H1 (cell line): ENCODE data around the gene RAI14. TPM values are rescaled to one million over a fixed set of nuclear protein-coding genes. Genes with fewer than 3 reads are reported as not detected.
A peak's percentile ranks its signal among the peaks of the same experiment; 100 is the strongest.

ENCODE experiments used
- CTCF ChIA-PET: fragments of 300-600 bp; sonication (Branson Sonifier 250); formaldehyde crosslinking; loops from one replicate; lab custom pipeline; 2021; ENCODE audit not compliant: partially characterized antibody; lab: Charles Lee
- POLR2A ChIA-PET: fragments of 300-600 bp; sonication (Branson Sonifier 250); formaldehyde crosslinking; loops from one replicate; lab custom pipeline; 2021; ENCODE audit warnings: inconsistent platforms; ENCODE audit not compliant: partially characterized antibody; lab: Charles Lee
- DNase-seq, 2 experiments: peaks; one replicate each; pipeline versions ENCODE4 v3.0.0 to v3.0.0-alpha.2; 2010 to 2022; ENCODE audit warnings: low spot score in 2 of 2, low read depth in 1 of 2, mixed read lengths in 1 of 2
- FAIRE-seq: peaks from 2 replicates; lab custom pipeline; 2011; peaks lifted over from hg19 to GRCh38; lab: Jason Lieb, UNC
- H2AFZ ChIP-seq: 2 replicates; pipeline ENCODE4 v1.8.1; 2012; ENCODE audit warnings: low read length, inconsistent platforms
- H2AK5ac ChIP-seq: 2 replicates; pipeline ENCODE4 v1.6.1; 2013; ENCODE audit warnings: low read depth, low read length
- H2BK120ac ChIP-seq: replicated peaks from 2 replicates; pipeline ENCODE3; 2013; ENCODE audit warnings: low read depth, low read length, inconsistent platforms
- H2BK12ac ChIP-seq: 2 replicates; pipeline ENCODE4 v1.6.1; 2013; ENCODE audit warnings: low read depth, low read length
- H2BK15ac ChIP-seq: 2 replicates; pipeline ENCODE4 v1.6.1; 2013; ENCODE audit warnings: low read length
- H2BK20ac ChIP-seq: 2 replicates; pipeline ENCODE4 v1.6.1; 2013; ENCODE audit warnings: low read length
- H2BK5ac ChIP-seq: 2 replicates; pipeline ENCODE4 v1.6.1; 2013; ENCODE audit warnings: low read depth, low read length
- H3K14ac ChIP-seq: 2 replicates; pipeline ENCODE4 v1.6.1; 2013; ENCODE audit warnings: inconsistent platforms; ENCODE audit not compliant: insufficient read length
- H3K18ac ChIP-seq: 2 replicates; pipeline ENCODE4 v1.6.1; 2013; ENCODE audit warnings: low read length; ENCODE audit errors: extremely low read depth
- H3K23ac ChIP-seq: 2 replicates; pipeline ENCODE4 v1.6.1; 2013; ENCODE audit warnings: inconsistent platforms; ENCODE audit not compliant: insufficient read length
- H3K23me2 ChIP-seq: 2 replicates; pipeline ENCODE4 v1.6.1; 2013; ENCODE audit warnings: low read depth, low read length
- H3K27ac ChIP-seq: 2 replicates; pipeline ENCODE4 v1.6.1; 2011; ENCODE audit warnings: low read depth, low read length, inconsistent platforms
- H3K27me3 ChIP-seq, 4 experiments: replicated peaks in 1 of 4; 1 replicate in 1 of 4; 2 replicates in 3 of 4; pipeline versions ENCODE4 v1.6.1 to v1.8.1; 2011 to 2013; ENCODE audit warnings: low read length in 3 of 4, mild to moderate bottlenecking in 3 of 4, inconsistent platforms in 2 of 4, mixed read lengths in 2 of 4, moderate library complexity in 1 of 4; ENCODE audit not compliant: control insufficient read depth in 3 of 4, insufficient read depth in 3 of 4; ENCODE audit errors: extremely low read depth in 1 of 4
- H3K36me3 ChIP-seq, 4 experiments: 2 replicates each; pipeline versions ENCODE4 v1.6.1 to v1.8.1; 2011 to 2013; ENCODE audit warnings: mild to moderate bottlenecking in 4 of 4, low read length in 3 of 4, moderate library complexity in 2 of 4, control low read depth in 1 of 4, inconsistent platforms in 1 of 4; ENCODE audit not compliant: insufficient read depth in 4 of 4, control insufficient read depth in 2 of 4
- H3K4ac ChIP-seq: replicated peaks from 2 replicates; pipeline ENCODE3; 2013; ENCODE audit warnings: low read length, low read depth, mixed read lengths, inconsistent platforms; ENCODE audit not compliant: insufficient read length
- H3K4me1 ChIP-seq, 4 experiments: replicated peaks in 1 of 4; 1 replicate in 1 of 4; 2 replicates in 3 of 4; pipeline versions ENCODE4 v1.6.1 to v1.8.1; 2011 to 2013; ENCODE audit warnings: low read length in 3 of 4, inconsistent platforms in 2 of 4, mixed read lengths in 1 of 4; ENCODE audit not compliant: insufficient read depth in 4 of 4, control insufficient read depth in 3 of 4
- H3K4me2 ChIP-seq, 2 experiments: 2 replicates each; pipeline versions ENCODE4 v1.6.1 to v1.8.1; 2011 to 2013; ENCODE audit warnings: low read depth in 2 of 2, low read length in 2 of 2, control low read depth in 1 of 2, inconsistent platforms in 1 of 2, mild to moderate bottlenecking in 1 of 2; ENCODE audit not compliant: insufficient read depth in 1 of 2
- H3K4me3 ChIP-seq, 4 experiments: fragments of 200-600, 300-600 bp in 1 of 4; sonication (generic), shearing (Covaris generic), sonication (Bioruptor Twin) in 1 of 4; 2 replicates each; pipeline versions ENCODE4 v1.5.1 to v1.8.1; 2011 to 2016; ENCODE audit warnings: low read length in 4 of 4, low read depth in 3 of 4, control low read depth in 2 of 4, inconsistent platforms in 2 of 4, mild to moderate bottlenecking in 2 of 4, mixed read lengths in 1 of 4, moderate library complexity in 1 of 4; ENCODE audit not compliant: insufficient read depth in 2 of 4; ENCODE audit errors: extremely low read depth in 1 of 4
- H3K56ac ChIP-seq: replicated peaks from 2 replicates; pipeline ENCODE3; 2013; ENCODE audit warnings: low read depth, mild to moderate bottlenecking, mixed read lengths, low read length, inconsistent platforms; ENCODE audit not compliant: insufficient read length
- H3K79me1 ChIP-seq: 2 replicates; pipeline ENCODE4 v1.6.1; 2013; ENCODE audit warnings: low read depth, low read length, control low read depth
- H3K79me2 ChIP-seq, 2 experiments: 2 replicates each; pipeline versions ENCODE4 v1.6.1 to v1.8.1; 2012 to 2013; ENCODE audit warnings: low read length in 2 of 2, mild to moderate bottlenecking in 2 of 2, inconsistent platforms in 1 of 2; ENCODE audit not compliant: insufficient read depth in 2 of 2, control insufficient read depth in 1 of 2
- H3K9ac ChIP-seq, 4 experiments: replicated peaks in 1 of 4; 1 replicate in 1 of 4; 2 replicates in 3 of 4; pipeline versions ENCODE4 v1.6.1 to v1.8.1; 2011 to 2013; ENCODE audit warnings: low read depth in 3 of 4, low read length in 3 of 4, control low read depth in 2 of 4, mild to moderate bottlenecking in 2 of 4, moderate library complexity in 2 of 4, inconsistent platforms in 1 of 4; ENCODE audit errors: extremely low read depth in 1 of 4
- H3K9me3 ChIP-seq, 2 experiments: 2 replicates each; pipeline versions ENCODE4 v1.6.1 to v1.8.1; 2012 to 2013; ENCODE audit warnings: mild to moderate bottlenecking in 2 of 2, moderate library complexity in 2 of 2, control low read depth in 1 of 2, inconsistent platforms in 1 of 2, low read depth in 1 of 2, low read length in 1 of 2, mixed read lengths in 1 of 2; ENCODE audit not compliant: insufficient read depth in 2 of 2
- H4K20me1 ChIP-seq, 2 experiments: replicated peaks in 1 of 2; 2 replicates each; pipeline versions ENCODE3 to v1.8.1; 2011 to 2013; ENCODE audit warnings: inconsistent platforms in 2 of 2, low read length in 2 of 2, mild to moderate bottlenecking in 1 of 2; ENCODE audit not compliant: insufficient read depth in 2 of 2, control insufficient read depth in 1 of 2
- H4K5ac ChIP-seq: 2 replicates; pipeline ENCODE4 v1.6.1; 2013; ENCODE audit warnings: low read length, low read depth, mixed read lengths, inconsistent platforms; ENCODE audit not compliant: insufficient read length
- H4K8ac ChIP-seq: 2 replicates; pipeline ENCODE4 v1.8.0; 2013; ENCODE audit warnings: mild to moderate bottlenecking, moderate library complexity, low read length, inconsistent platforms; ENCODE audit not compliant: insufficient read depth; ENCODE audit errors: extremely low read depth
- H4K91ac ChIP-seq: replicated peaks from 2 replicates; pipeline ENCODE3; 2013; ENCODE audit warnings: low read length, mixed read lengths, inconsistent platforms; ENCODE audit not compliant: insufficient read length
- ASH2L ChIP-seq: fragments of 200-600, 300-600 bp; sonication (generic); IDR thresholded peaks from one replicate; pipeline ENCODE4 v1.7.1; 2017; ENCODE audit warnings: low read length
- ATF3 ChIP-seq: IDR thresholded peaks from 2 replicates; pipeline ENCODE4 v1.6.1; 2011; ENCODE audit warnings: low read depth, mild to moderate bottlenecking, low read length; ENCODE audit not compliant: insufficient read depth
- BACH1 ChIP-seq: IDR thresholded peaks from 2 replicates; pipeline ENCODE4 v1.6.1; 2012; ENCODE audit warnings: low read length, improper control_type of control experiment
- CHD1 ChIP-seq: IDR thresholded peaks from 2 replicates; pipeline ENCODE4 v1.6.1; 2012; ENCODE audit warnings: low read depth, low read length, improper control_type of control experiment
- CREB1 ChIP-seq: IDR thresholded peaks from 2 replicates; pipeline ENCODE4 v1.6.1; 2012; ENCODE audit warnings: inconsistent platforms
- E2F6 ChIP-seq: IDR thresholded peaks from 2 replicates; pipeline ENCODE4 v1.6.1; 2012; ENCODE audit warnings: inconsistent platforms
- FOSL1 ChIP-seq: IDR thresholded peaks from 2 replicates; pipeline ENCODE4 v1.6.1; 2011; ENCODE audit warnings: mild to moderate bottlenecking, low read depth, low read length, moderate library complexity; ENCODE audit not compliant: insufficient read depth
- HDAC2 ChIP-seq, 2 experiments: fragments of 300-600 bp in 1 of 2; sonication (generic) in 1 of 2; IDR thresholded peaks; 2 replicates each; pipeline ENCODE4 v1.6.1; 2011 to 2012; ENCODE audit warnings: low read depth in 2 of 2, low read length in 2 of 2, mild to moderate bottlenecking in 2 of 2, moderate library complexity in 2 of 2, borderline replicate concordance in 1 of 2, inconsistent platforms in 1 of 2
- JUN ChIP-seq: IDR thresholded peaks from 2 replicates; pipeline ENCODE4 v1.6.1; 2011; ENCODE audit warnings: low read depth, mild to moderate bottlenecking, improper control_type of control experiment, low read length
- KDM1A ChIP-seq: fragments of 200-600, 300-600 bp; sonication (generic); IDR thresholded peaks from 2 replicates; pipeline ENCODE4 v1.7.1; 2016; ENCODE audit warnings: mild to moderate bottlenecking, low read length, borderline replicate concordance
- SAP30 ChIP-seq: fragments of 300-600 bp; sonication (generic); IDR thresholded peaks from 2 replicates; pipeline ENCODE4 v1.7.1; 2012; ENCODE audit warnings: low read length, moderate library complexity, mild to moderate bottlenecking, inconsistent platforms; ENCODE audit not compliant: insufficient read depth, insufficient replicate concordance
- SUZ12 ChIP-seq: fragments of 200-600 bp; sonication (generic); IDR thresholded peaks from 2 replicates; pipeline ENCODE4 v1.6.1; 2012; ENCODE audit warnings: mild to moderate bottlenecking, inconsistent platforms, low read length, moderate library complexity, mixed read lengths
- WGBS, 2 experiments: shearing (Covaris generic) in 1 of 2; methylation state at CpG; one replicate each; pipeline versions ENCODE4 v1.1.6 to v1.1.7; 2013 to 2015; ENCODE audit warnings: low lambda C conversion rate in 2 of 2, mixed read lengths in 2 of 2, inconsistent platforms in 1 of 2, low coverage in 1 of 2, missing lambda C conversion rate in 1 of 2; ENCODE audit not compliant: insufficient replicate concordance in 2 of 2, insufficient coverage in 1 of 2, insufficient read length in 1 of 2; ENCODE audit errors: extremely low coverage in 1 of 2, missing lambda C conversion rate in 1 of 2; 5-methylcytosine and 5-hydroxymethylcytosine counted together
- polyA plus RNA-seq, 7 experiments: library from polyadenylated mRNA; depleted of rRNA in 3 of 7; stranded (reverse) in 5 of 7; unstranded in 2 of 7; fragments of >200 nt in 5 of 7; fragments of 200-250 nt in 2 of 7; gene quantifications; 1 replicate in 5 of 7; 2 replicates in 1 of 7; 4 replicates in 1 of 7; pipeline versions ENCODE4 v1.2.1 to v1.2.3, GENCODE V29; 2011 to 2013; ENCODE audit warnings: missing spikeins in 2 of 7, mixed read lengths in 2 of 7
- total RNA-seq: library from RNA; stranded (reverse); fragmentation: NEBNext Ultra II Directional; extraction: Animal tissue kit (Norgen Biotek cat#: 25700); gene quantifications from 2 replicates; pipeline ENCODE4 v1.2.1, GENCODE V29; 2021

RAI14 gene
- total and polyA plus RNA-seq, 2 of the 8 experiments (the other 6 are each of a cell fraction or from before 2014, with no cell fraction given) = 48.4 to 210 TPM

GRCh38 chr5:34694012-34694411 lies 37.9 kb downstream of the RAI14 start:
- H2BK20ac ChIP-seq = no peak overlapping the region
- H3K14ac ChIP-seq = no peak overlapping the region
- H3K9ac ChIP-seq = no peak overlapping the region
- no peaks in the 10 kb centered on the region for H3K9me3 ChIP-seq
- H3K36me3 ChIP-seq = peaks cover 0 to 14% (median 6%) of the 10 kb centered on the region in 4 experiments; a peak in 4 of 8 replicates
- H3K18ac ChIP-seq = no peak overlapping the region
- H3K79me2 ChIP-seq = peaks cover 16 to 92% of the 10 kb centered on the region in 2 experiments
- H3K27me3 ChIP-seq = no peaks in the 10 kb centered on the region
- no peak overlapping the region for H3K56ac ChIP-seq
- DNase-seq = no peak
- CTCF ChIA-PET = interaction anchor here (0.6 to 1.3 kb wide), 2 partner anchors 198 to 1354 kb away, joined by 3 to 4 read pairs; no protein-coding TSS in a partner anchor
- no peak for FAIRE-seq
- no peak overlapping the region for H4K91ac ChIP-seq
- no peak overlapping the region for H3K27ac ChIP-seq
- no peak overlapping the region for H2AFZ ChIP-seq
- 0 out of 2 replicates have a peak overlapping the region, but pooled peaks have one; percentile 32 for H2BK5ac ChIP-seq
- no peak overlapping the region for H3K4me2 ChIP-seq
- no peak overlapping the region for H3K4me3 ChIP-seq
- no peak overlapping the region for H3K4ac ChIP-seq
- no peak overlapping the region for H3K23ac ChIP-seq
- H4K20me1 ChIP-seq = peaks cover 4 to 20% of the 10 kb centered on the region in 2 experiments
- POLR2A ChIA-PET = interaction anchor here (0.9 to 1.0 kb wide), 2 partner anchors 13 to 25 kb away, joined by 3 read pairs; no protein-coding TSS in a partner anchor
- no peak overlapping the region for H2AK5ac ChIP-seq
- H2BK120ac ChIP-seq = no peak overlapping the region
- H3K79me1 ChIP-seq = no peaks in the 10 kb centered on the region; the same call in 1 of the 2 replicates
- peaks cover 7 to 22% (median 13%) of the 10 kb centered on the region in 4 experiments; a peak in 6 of 7 replicates for H3K4me1 ChIP-seq
- H2BK12ac ChIP-seq = no peak overlapping the region
- no peak overlapping the region for H4K8ac ChIP-seq
- H2BK15ac ChIP-seq = no peak overlapping the region
- no peaks in the 10 kb centered on the region for H3K23me2 ChIP-seq
- WGBS, 2 experiments = 82% methylated on average over 1 of the region's 1 CpG; no CpG with 5 or more reads in 1 of the 2 experiments
- H4K5ac ChIP-seq = no peak overlapping the region
- TF ChIP-seq SAP30 (no peak), SUZ12 (no peak), ATF3 (no peak), FOSL1 (no peak), ASH2L (no peak), HDAC2 (IDR thresholded peaks at IDR 0.05; ENCODE audit: borderline replicate concordance in 1 of 2, low read depth in 2 of 2, low read length in 2 of 2) (no peak), E2F6 (no peak), JUN (no peak), KDM1A (no peak), BACH1 (no peak), CHD1 (no peak), CREB1 (no peak)
